Ishikawa (cell line): ENCODE measurements around the gene PITPNC1.

Experiments
- CEBPB ChIP-seq: IDR thresholded peaks from 2 replicates; pipeline ENCODE4 v1.6.1; 2012
- CREB1 ChIP-seq: IDR thresholded peaks from 2 replicates; pipeline ENCODE4 v1.6.1; 2012; ENCODE audit warnings: low read depth
- EGR1 ChIP-seq: IDR thresholded peaks from 2 replicates; pipeline ENCODE4 v1.6.1; 2012
- EP300 ChIP-seq: IDR thresholded peaks from 2 replicates; pipeline ENCODE4 v1.6.1; 2012; ENCODE audit warnings: borderline replicate concordance
- FOXM1 ChIP-seq: IDR thresholded peaks from 2 replicates; pipeline ENCODE4 v1.6.1; 2012; ENCODE audit warnings: low read depth, borderline replicate concordance
- MAX ChIP-seq: IDR thresholded peaks from 2 replicates; pipeline ENCODE4 v1.6.1; 2012
- NFIC ChIP-seq: IDR thresholded peaks from 2 replicates; pipeline ENCODE4 v1.6.1; 2012
- RAD21 ChIP-seq: IDR thresholded peaks from 2 replicates; pipeline ENCODE4 v1.6.1; 2012; ENCODE audit warnings: low read depth
- REST ChIP-seq: IDR thresholded peaks from 2 replicates; pipeline ENCODE4 v1.6.1; 2012; ENCODE audit warnings: low read depth, mild to moderate bottlenecking
- TAF1 ChIP-seq: IDR thresholded peaks from 2 replicates; pipeline ENCODE4 v1.6.1; 2012; ENCODE audit warnings: low read depth, mild to moderate bottlenecking
- TCF12 ChIP-seq: IDR thresholded peaks from 2 replicates; pipeline ENCODE4 v1.6.1; 2012; ENCODE audit warnings: low read depth
- TEAD4 ChIP-seq: IDR thresholded peaks from 2 replicates; pipeline ENCODE4 v1.6.1; 2012
- USF1 ChIP-seq: IDR thresholded peaks from 2 replicates; pipeline ENCODE4 v1.6.1; 2012
- YY1 ChIP-seq: IDR thresholded peaks from 2 replicates; pipeline ENCODE4 v1.6.1; 2012; ENCODE audit warnings: low read depth
- ZBTB7A ChIP-seq: IDR thresholded peaks from 2 replicates; pipeline ENCODE4 v1.6.1; 2012; ENCODE audit warnings: low read depth

The PITPNC1 gene

DNA sequence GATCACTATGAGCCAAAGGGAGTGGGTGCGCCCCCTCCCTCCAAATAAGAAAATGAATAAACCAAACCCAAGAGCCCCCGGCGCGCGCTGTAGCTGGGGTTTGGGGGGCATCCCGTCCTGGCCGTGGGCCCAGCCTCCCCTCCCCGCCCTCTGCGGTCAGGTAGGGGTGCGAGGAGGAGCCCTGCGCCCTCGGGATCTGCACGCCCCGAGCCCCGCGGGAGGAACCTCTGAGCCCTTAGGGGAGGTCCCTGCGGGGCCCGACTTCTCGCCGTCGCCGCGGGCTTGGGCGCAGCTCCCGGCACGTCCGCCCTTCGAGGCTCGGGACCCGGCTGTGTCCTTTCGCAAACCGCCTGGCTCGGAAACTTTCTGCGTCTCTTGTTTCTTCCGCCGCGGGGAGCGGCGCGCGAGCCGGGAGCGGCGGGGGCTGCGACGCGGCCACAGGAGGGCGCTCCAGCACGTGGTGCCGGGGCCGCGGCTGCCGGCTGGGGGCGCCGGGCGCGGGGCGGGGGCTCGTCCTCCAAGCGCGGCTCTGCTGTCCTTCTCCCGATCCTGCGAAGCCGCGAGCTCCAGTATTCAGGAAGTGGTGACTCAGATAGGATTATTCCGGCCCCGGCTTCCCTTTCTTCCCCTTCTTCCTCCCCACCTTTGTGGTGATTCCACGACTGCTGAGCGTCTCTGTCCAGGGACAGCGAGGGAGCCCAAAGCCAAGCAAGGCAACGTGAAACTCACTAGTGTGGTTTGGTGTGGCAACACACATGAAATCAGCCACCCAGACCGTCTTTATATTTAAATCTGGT lies 1.6 kb downstream of the PITPNC1 start:
- peak; percentile 43; the same call in 1 of the 2 replicates for TF ChIP-seq USF1
- 0 out of 2 replicates have a peak, but pooled peaks have one; percentile 12 for TF ChIP-seq TEAD4
- TF ChIP-seq ZBTB7A = peak; percentile 81
- TF ChIP-seq CREB1 = no peak
- peak; percentile 62 for TF ChIP-seq MAX
- no peak for TF ChIP-seq FOXM1
- no peak for TF ChIP-seq EP300
- TF ChIP-seq RAD21 = peak; percentile 46; the same call in 1 of the 2 replicates
- no peak for TF ChIP-seq TCF12

- no peak for TF ChIP-seq TAF1
- TF ChIP-seq TEAD4 = no peak
- TF ChIP-seq EP300 = no peak
- no peak for TF ChIP-seq MAX
- no peak for TF ChIP-seq FOXM1
- TF ChIP-seq EGR1 = no peak
- no peak for TF ChIP-seq RAD21
- TF ChIP-seq ZBTB7A = no peak
- no peak for TF ChIP-seq NFIC
- TF ChIP-seq REST = no peak
- TF ChIP-seq TCF12 = no peak
Observed at GRCh38 chr17:67379251-67379630, 2.2 kb downstream of the PITPNC1 start.

DNA sequence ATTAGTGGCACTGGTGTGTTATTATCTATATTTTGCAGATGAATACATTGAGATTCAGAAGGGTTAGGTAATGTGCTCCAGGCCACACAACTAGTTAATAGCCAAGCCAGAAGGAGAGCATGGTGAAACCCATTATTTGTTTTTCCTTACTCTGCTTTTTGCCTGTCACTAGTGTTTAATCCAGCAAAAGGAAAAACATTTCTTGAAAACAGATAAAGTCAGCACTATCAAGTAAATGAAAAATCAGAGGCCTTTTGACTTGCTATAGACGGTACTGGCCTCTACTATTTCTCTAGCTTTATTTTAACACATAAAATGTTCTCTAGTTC lies 4.8 kb downstream of the PITPNC1 start:
- TF ChIP-seq TEAD4 = no peak

DNA sequence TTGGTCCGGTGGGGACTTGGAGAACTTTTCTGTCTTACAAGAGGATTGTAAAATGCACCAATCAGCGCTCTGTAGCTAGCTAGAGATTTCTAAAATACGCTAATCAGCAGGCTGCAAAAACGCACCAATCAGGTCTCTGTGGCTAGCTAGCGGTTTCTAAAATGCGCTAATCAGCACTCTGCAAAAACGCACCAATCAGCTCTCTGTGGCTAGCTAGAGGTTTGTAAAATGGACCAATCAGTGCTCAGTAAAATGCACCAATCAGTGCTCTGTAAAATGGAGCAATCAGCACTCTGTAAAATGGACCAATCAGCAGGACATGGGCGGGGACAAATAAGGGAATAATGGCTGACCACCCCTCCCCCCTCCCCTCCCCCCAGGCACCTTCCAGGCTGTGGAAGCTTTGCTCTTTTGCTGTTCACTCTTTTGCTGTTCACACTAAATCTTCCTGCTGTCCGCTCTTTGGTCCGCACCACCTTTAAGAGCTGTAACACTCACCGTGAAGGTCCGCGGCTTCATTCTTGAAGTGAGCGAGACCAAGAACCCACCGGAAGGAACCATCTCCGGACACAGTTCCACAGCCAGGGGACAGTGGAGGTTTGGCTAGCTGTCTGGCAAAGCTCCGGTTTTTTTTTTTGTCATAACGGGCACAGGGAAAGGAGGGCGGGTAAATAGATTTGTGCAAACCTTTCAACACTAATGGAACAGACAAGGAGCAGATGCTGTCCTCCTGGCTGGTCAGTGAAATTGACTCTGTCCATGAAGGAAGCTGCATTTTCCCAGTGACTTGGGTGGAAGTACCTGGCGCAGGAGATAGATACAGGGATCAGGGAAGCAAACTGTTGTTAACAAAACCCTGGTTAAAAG lies 8.3 kb downstream of the PITPNC1 start:
- TF ChIP-seq NFIC (no peak), RAD21 (no peak), REST (no peak), ZBTB7A (no peak), USF1 (no peak), MAX (no peak), TEAD4 (no peak), EP300 (no peak), CREB1 (no peak)

- TF ChIP-seq CREB1 (no peak), RAD21 (peak; percentile 75), EGR1 (no peak)
Observed at GRCh38 chr17:67386965-67387551, 10.0 kb downstream of the PITPNC1 start.

DNA sequence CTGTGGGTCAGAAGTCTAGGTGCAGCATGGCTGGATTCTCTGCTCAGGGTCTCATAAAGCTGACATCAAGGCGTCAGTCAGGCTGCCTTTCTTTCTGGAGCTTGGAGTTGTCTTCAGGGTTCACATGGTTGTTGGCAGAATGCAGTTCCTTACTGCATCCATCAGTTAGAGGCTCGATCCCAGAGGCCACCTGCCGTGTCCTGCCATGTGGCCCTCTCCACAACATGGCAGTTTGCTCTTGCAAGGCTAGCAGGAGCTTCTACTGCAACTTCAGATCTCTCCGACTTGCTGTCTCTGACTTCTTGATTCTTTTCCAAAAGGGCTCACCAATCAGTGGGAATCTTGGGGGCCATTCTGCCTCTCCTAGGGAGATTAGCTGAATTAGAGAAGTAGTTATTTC lies 11.9 kb downstream of the PITPNC1 start:
- TF ChIP-seq MAX = no peak
- TF ChIP-seq RAD21 = no peak
- no peak for TF ChIP-seq CREB1
- TF ChIP-seq CEBPB = no peak
- TF ChIP-seq USF1 = no peak
- no peak for TF ChIP-seq ZBTB7A
- no peak for TF ChIP-seq NFIC
- no peak for TF ChIP-seq YY1
- no peak for TF ChIP-seq EP300
- no peak for TF ChIP-seq FOXM1
